Fibroblast of gingiva (primary cell): ENCODE measurements around the gene DLGAP1.

Experiments used
- DNase-seq: peaks from one replicate; pipeline ENCODE4 v3.0.0-alpha.2; 2011; ENCODE audit warnings: low read depth

The DLGAP1 gene

DNA sequence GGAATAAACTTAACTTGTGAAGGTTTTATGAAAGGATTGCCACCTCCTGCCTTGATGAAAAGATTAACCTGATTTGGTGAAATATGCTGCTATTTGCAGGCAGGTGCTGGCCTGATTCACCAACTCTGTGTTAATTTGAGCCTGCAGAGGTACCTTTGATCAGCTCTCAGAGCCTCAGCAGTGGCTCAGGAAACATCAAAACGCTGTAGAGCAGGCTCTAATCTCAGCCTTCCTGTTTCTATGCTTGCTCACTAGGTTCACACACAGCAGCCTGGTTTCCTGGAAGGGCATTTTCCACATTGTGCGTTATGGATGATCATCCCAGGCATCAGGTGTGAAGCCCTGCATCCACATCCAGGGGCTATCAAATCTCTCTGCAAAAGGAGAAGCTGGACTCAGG, 988.2 kb downstream of the DLGAP1 start:
- DNase-seq = no peak

DNA sequence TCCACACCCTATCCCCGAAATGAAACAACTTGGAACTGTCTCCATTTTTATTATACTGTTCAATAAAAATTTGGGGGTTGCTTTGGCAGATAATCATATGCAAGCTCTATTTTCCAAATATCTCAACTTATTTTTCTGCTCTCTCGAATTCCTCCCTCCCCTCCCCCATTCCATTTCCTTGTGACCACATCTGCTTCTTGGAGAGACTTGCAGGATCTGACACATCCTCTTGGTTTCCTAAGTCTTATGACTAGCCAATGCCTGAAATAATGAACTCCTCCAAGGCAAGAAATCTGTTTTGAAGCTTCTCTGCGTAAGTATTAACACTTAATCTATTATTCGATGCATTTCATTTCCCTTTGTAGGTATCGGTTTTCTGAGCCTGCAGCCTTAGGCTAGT, 989.1 kb downstream of the DLGAP1 start:
- peak; percentile 85 for DNase-seq

DNA sequence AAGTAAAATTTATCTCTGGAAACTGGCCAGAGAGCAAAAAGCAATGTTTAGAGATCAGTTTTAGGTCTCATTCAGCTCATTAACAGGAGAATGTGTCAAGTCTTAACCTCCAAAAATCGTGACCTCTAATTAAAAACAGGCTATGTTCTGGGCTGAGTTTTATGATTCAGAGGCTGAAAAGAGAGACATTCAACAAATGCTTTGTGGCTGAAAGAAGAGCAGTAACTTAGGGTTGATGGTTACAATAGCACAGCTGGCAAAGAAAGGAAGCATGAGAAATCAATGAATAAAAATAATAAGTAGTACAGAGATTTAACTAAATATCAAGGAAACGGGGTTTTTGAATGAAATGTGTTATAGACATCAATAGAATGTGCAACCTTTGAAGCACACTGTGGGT, 992.1 kb downstream of the DLGAP1 start:
- DNase-seq = peak; percentile 68

DNA sequence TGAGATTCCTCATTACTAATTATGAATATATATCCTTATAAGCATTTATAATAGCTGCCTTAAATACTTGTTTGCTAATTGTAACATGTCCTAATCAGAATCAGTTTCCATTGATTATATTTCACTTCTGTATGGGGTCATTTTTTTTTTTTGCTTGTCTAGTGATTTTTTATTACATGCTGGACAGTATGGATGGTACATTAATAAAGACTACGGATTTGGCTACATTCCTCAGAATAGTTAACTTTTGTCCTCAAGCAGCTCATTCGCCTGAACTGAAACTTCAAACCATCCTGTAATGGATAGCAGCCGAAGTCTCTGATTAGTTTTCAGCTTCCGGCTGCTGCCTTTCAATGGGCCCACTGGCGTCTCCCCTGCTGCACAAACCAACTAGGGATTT, 993.4 kb downstream of the DLGAP1 start:
- DNase-seq = no peak

DNA sequence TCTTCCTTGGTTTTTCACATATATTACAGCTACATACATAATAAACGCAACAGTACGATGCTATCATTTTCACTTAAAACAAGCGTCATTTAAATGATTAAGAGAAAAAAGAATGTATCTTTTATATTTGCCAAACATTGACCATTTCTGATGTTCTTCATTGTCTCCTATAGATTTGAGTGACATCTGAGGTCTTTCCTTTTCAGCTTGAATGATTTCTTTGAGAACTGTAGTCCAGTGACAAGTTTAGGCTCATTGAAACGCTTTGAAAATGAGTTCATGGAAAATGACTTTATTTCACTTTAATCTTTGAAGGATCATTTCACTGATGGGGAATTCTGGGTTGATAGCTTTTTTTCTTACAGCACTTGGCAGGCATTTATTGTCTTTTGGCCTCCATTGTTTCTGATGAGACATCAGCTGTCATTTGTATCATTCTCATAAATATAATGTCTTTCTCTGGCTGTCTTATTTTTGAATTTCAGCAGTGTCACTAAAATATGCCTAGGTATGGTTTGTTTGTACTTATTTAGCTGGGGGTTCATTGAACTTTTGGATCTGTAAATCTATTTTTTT, 994.2 kb downstream of the DLGAP1 start:
- DNase-seq = no peak

DNA sequence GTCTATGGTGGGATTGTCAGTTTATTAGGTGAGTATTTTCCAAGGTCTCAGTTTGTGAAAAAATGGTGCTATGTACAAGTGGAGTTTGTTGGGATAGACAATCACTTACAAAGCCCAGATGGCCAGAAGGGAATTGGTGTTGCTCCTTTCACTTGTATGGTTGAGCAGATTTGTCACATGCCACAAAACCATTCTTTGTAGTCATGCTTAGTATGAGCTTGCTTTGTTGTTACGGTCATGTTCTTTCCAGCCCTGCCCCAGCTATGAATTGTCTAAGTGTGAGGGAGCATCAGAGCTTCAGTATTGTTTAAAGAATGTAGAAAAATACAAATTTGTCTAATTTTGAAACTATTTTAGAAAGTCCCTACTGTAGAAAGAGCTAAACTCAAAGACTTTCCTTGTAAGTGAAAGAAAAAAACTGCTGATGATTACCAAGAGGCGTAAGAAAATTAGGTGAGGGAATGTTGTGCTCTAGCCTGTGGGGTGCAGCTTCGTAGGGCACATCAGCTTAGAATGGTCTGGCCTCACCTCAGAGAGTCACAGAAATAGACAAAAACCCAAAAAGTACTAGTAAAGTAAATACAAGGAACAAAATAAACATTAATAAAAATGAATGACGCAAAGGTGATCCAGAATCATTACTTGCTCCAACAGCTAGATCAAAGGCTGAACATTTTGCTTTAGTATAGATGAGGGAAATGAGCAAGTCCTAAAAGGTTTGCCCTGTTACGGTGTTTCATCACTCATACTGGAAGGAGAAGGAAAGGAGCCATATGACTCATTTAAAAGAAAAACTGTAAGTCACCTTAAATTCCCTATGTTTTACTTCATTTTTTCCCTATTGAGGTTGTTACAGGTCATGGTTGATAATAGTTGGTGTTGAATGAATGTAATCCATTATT, 995.9 kb downstream of the DLGAP1 start:
- peak; percentile 43 for DNase-seq

DNA sequence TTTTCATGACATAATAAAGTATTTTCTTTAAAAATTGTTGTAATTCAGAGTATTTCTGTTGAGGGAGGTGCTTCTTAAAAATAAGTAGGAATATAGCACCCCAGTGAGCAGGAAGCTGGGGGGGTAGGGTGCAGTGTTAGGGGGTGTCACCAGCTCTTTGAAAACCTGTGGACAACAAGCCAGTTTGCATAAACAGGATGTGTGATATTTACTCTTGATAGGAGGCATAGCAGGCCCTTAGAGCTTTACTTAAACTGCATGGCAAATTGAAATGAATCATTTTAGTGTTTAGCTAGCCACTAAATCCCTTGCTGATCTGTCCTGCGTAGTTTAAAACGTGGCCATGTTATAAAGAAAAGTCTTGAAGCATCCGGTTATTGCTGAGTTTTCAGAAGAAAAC, 996.7 kb downstream of the DLGAP1 start:
- DNase-seq = no peak

DNA sequence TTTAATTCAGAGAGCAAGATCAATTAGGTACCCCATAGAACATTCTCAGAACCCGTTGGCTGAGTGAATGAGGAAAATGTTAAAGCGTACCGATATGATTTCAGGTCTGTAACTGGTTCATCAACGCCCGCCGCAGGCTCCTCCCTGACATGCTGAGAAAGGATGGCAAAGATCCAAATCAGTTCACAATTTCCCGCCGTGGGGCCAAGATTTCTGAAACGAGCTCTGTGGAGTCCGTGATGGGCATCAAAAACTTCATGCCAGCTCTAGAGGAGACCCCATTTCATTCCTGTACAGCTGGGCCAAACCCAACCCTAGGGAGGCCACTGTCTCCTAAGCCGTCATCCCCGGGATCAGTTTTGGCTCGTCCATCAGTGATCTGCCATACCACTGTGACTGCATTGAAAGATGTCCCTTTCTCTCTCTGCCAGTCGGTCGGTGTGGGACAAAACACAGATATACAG, 997.8 kb downstream of the DLGAP1 start:
- DNase-seq = no peak

DNA sequence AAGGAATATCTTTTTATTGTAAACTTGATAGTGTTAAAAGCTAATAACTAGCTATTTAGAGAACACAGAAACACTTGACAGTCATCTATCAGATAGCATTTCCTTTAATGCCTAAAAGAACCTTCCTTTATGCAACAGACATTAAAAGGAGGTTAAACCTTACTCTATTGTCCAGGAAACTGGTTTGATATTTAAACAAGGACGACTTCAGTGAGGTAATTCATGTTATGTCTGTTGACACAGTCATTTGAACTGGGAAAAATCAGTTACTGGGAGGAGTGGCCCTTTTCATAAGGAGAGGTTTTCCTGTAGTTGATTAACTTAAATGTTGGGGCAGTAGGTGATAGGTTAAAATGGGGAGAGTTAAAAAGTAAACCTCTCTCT, 998.4 kb downstream of the DLGAP1 start:
- no peak for DNase-seq

DNA sequence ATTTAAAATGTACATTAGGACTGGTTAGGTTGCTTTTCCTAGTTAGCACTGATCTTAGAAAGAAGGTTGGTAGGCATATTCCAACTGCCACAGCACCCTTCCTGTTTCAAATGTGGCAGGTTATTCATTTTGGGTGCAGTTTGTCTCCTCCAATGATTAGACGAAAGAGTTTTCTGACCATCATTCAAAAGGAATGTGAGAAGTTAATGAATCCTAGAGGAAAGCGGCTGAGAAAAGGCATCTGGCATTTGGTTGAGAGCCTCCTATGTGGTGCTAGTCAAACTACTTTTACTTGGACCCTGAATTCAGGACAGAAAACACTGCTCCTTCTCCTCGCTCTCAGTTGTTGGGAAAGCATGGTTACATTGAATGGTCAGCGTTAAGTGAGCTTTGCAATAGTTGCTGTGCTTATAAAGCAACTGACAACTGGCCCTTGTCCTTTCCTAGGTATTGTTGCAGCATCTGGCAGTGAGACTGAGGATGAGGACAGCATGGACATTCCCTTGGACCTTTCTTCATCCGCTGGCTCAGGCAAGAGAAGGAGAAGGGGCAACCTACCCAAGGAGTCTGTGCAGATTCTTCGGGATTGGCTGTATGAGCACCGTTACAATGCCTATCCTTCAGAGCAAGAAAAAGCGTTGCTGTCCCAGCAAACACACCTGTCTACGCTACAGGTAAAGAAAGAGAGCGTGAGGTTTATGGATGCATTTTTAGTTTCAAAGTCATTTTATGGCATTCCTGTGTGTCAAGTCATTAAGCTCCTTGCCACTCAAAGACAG, 999.0 kb downstream of the DLGAP1 start:
- DNase-seq = peak; percentile 27

DNA sequence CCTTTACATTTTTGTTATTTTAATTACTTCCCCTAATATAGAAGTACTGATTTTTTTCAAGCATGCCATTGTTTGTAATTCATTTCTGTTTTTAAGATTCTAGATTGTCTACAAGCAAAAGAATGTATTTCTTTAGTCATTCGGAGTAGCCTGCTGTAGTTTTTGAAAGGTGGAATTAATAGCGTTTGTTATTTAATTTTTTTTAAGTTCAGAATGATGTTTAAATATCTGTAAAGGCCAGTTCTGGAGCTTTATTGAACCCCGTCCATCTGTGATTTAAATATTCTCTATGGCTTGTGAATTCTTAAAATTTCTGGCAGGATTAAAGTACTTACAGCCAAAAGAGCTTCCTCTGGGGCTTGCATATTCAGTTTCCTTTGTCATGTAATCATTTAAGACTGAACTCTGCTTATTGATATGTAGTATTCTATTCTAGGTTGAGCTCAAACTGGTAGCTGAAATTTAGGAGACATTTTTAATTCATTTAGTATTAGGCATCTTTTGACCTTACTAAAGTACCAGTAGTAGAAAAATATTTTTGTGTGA, 999.9 kb downstream of the DLGAP1 start:
- DNase-seq = no peak

DNA sequence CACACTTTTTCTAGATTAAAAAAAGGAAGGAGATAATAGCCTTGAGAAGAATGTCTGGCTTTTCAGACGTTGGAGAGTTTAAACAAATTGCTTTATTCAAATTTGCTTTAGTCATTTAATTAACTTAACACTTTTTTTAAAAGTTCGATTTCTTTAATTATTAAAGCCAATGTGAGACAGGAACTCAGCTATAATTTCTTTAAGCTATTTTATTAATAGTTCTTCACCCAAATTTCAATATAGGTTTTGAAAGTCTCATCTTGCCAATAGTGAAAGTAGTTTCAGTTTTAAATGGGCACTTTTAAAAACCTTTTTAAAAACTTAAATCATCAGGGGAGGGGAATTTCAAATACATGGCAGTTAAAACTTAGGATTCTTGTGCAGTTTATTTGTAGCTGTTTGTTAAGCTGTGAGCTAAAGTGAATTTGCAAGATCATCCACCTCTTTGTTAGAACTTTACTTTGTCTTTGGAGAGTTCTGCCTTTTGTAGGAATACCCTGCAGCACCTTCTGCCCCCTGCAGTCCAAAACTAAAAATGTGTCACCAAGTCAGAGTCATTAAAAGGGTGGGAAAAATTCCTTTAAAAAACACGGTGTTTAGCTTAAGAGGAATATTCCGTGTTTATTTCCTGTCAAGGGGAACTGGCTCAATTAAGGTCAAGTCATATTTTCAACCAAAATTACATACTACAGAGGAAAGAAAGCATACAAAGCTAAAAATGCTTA, 1000.6 kb downstream of the DLGAP1 start:
- DNase-seq = peak; percentile 59

DNA sequence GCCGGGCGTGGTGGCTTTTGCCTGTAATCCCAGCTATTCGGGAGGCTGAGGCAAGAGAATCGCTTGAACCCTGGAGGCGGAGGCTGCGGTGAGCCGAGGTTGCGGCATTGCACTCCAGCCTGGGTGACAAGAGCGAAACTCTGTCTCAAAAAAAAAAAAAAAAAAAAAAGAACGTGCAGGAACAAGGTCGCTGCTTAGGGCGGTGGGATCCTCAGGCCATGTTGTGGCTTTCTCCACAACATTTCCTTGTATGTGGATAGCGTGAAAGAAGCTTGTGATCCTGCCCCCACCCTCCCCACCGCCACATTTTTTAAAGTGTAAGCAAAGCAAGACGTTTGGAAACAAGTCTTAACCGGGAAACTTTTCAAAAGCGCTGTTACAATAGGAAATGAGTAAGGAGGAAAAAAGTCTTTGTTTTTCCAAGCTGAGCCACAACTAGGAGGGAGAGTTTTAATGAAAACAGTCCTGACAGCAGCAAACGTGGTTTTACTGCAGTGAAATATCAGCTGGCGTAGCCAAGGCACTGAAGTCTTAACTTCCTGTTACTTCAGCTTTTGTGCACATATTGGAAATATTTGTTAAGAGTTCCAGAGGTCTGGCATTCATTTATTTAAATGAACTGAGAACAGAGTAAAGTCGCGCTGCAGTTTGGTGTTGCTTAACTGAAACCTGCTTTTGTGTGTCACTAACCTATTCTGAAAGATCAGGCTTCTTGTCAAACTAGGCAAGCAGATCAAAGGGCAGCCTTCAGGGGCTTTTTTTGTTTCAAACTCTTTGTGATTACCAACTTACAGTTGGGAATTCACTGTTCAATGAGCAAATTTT, 1001.4 kb downstream of the DLGAP1 start:
- peak; percentile 98 for DNase-seq

DNA sequence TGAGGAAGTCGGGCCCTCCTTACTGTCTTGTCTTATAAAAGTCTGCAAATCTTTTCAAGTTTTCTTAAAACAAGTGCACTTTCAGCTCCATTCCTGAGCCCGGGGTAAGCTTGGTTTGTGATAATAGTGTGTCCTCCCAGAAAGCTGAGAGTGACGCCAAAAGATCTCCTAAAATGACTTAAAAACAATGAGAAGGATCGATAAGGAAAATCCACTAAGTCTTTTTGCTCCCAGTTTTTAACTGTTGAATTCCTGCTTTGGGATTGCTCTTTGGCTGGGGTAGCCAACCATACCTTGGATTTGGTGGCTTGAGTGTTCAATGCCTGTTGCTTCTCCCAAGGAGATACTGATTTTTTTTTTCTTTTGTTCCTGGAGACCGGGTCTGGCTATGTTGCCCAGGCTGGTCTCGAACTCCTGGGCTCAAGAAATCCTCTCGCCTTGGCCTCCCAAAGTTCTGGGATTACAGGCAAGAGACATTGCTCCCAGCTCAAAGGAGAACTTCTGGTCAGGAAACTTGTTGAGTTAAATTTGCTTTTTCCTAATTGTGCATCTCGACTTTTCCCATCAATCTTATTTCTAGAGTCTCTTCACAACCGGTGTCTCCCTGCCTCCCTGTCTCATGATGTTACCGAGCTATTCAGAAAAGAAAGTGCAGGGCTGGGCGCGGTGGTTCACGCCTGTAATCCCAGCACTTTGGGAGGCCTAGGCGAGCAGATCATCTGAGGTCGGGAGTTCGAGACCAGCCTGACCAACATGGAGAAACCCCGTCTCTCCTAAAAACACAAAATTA, 1002.2 kb downstream of the DLGAP1 start:
- no peak for DNase-seq

DNA sequence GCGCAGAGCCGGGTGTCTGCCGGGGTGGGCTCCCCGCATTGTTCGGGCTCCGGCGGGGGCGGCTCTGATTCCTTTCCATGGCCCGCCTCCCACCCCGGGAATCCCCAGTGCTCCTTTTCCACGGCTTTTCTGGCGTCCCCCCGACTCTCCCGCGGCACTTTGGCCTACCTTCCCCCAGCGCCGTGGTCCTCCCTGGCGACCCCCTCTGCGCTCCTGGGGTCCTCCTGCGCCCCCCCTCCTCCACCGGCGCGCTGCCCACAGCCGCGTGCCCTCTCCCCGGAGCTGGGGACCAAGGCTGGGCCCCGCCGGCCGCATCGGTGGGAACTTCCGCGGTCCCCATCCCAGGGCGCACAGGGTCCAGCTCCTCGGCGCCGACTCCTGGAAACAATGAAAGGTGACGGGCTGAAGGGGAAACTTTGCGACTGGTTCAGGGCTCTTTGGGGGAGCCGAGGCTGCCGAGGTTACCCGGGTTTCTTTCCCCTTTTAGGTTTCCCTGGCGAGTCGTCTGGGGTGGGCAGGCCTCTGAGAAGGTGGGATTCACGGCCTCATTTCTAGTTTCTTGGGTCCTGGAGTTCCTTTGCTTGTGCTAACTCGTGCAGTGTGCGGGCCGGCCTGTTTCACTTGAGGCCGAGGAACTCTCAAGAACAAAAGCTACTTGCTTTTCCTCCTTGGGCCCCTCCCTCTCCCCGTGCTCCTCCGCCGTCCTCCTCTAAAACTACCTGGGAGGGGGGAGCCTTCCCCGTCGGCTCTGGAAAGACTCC, 1002.9 kb downstream of the DLGAP1 start:
- peak; percentile 78 for DNase-seq

DNA sequence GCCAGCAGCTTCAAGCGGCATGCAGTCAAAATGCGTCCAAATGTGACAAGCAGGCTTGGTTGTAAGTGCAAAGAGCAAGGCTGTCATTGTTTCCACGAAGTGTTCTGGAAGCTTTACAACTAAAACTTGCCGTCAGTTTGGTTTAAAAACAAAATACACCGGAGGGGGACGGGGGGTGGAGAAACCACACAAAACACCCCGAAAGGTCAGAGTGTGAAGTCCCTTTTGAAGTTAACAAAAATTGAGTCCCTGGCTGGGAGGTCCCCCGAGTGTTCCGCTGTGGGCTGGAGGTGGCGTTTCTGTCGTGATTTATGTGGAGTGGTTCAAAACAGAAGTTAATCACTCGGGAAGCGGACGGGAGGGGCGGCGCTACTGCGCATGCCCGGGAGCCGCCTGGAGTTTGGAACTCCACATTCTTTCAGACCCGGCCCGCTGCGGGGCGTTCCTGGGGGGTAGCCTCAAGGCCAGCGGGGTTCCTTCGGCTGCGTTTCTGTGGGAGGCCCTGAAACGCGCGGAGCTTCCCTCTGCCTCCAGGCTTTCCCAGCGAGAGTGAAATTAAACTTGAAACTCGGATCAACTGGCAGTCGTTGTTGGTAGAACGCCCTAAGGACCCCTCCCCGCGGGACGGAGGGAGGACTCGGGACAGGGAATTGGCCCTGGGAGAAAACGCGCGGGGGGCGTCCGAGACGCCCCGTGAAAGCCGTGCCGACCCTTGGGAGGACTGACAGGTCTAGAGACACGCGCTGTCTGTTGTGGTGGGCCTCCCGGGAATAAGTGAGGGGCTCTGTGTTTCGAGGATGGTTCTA, 1003.7 kb downstream of the DLGAP1 start:
- DNase-seq = peak; percentile 95

DNA sequence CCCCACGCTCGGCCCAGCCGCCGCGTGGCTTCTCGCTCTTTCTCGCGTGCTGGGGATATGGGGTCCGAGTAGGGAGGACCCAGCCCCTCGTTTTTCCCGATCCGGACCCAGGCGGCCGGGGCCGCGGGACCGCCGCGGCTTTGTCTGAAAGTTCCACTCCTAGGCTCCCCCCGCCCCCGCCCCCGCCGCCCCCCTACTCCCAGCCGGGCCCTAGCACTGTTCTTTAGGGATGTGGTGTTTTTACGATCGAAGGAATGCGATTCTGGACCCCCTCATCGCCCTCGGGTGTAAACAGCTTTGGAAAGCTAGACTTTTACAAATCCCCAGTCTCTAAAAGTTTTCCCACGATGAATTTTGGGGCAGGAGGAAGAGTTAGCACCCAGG, 1004.3 kb downstream of the DLGAP1 start:
- DNase-seq = no peak

DNA sequence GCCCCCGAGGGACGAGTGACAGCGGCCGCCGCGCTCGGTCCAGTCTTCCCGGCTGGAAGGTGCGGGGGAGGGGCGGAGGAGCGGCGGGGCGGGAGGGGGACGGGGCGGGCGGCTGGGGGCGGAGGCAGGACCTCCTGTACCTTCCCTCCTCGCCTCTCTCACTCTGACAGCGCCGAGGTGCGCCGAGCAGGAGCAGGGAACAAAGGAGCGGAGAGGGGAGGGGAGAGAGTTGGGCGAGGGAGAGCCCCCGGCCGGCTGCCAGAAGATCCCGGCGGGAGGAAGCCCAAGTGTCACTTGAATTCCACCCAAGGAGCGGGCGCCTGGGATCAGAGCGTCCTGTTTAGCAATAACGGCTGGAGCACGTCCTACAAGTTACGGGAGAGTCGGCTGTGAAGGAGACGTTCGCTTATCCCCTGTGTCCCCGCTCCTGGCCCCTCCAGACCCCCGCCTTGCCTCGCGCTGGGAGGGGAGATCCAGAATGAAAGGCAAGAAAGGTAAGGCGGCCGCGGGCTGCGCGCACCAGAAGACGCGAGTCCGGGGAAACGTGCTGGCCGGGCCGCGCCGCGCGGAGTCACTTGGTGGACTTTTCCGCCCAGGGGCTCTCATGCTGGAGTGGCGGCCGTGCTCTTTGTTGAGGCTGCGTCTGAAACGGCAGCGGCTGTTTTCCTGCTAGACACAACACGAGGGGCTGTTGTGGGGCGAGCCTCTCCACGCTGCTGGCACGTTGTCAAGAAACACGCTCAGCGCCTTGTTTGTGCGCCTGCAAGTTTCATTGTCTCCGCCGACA, 1004.9 kb downstream of the DLGAP1 start, which contains the start of gene TGIF1:
Gene TGIF1 (plus strand): TSS at position 161 of the 787 bp plus-strand sequence. CDS start 318 bp downstream, at position 479.
- DNase-seq = peak; percentile 94
